GM21447 (cell line): ENCODE results near the gene PLCB2.

ENCODE experiments used
- ATAC-seq: cut with Tn5 transposase; IDR thresholded peaks from one replicate; pipeline ENCODE4 v1.9.1; 2021; ENCODE audit not compliant: unreplicated experiment

The PLCB2 gene

DNA sequence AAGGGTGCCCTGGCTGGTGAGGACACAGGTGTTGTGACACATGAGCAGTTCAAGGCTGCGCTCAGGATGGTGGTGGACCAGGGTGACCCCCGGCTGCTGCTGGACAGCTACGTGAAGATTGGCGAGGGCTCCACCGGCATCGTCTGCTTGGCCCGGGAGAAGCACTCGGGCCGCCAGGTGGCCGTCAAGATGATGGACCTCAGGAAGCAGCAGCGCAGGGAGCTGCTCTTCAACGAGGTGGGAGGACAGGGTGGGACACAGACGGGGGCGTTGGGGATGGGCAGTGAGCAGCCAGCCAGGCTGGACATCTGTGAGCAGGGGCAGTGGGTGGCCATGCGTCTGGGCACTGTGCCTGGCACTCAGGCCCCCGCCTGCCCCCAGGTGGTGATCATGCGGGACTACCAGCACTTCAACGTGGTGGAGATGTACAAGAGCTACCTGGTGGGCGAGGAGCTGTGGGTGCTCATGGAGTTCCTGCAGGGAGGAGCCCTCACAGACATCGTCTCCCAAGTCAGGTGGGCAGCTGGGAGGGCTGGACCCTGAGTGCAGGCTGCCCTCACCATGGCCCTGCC lies 35.2 kb downstream of the PLCB2 start:
- ATAC-seq: no peak

DNA sequence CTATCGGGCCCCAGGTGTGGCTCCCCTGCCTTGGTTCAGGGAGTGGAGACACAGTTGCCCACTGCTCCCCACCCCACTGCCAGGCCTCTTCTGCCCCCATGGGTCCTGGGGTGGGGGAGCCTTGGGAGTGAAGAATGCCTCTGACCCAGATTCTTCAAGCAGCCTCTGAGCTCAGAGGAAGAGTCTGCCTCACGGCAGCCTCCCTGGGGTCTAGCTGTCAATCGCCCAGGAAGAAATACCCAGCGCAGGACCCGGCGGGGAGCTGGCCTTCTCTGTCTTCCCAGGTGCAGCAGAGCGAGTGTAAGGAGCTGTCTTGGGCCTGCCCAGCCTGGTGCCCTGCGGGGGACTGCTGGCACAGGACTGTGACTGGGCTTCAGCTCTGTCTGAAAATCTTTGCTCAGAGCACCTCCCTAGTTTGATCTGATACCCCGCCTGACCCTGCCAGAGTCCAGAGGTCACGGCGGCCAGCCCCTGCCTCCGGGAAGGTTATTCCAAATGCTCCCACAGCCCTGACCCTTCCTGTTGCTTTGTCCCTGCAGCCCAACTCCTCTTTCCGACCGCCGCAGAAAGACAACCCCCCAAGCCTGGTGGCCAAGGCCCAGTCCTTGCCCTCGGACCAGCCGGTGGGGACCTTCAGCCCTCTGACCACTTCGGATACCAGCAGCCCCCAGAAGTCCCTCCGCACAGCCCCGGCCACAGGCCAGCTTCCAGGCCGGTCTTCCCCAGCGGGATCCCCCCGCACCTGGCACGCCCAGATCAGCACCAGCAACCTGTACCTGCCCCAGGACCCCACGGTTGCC lies 35.9 kb downstream of the PLCB2 start:
- ATAC-seq: no peak

- no peak for ATAC-seq
Observed at GRCh38 chr15:40270246-40270995, 37.3 kb downstream of the PLCB2 start.

- ATAC-seq: no peak
Observed at GRCh38 chr15:40269604-40270003, 38.1 kb downstream of the PLCB2 start.

- ATAC-seq: no peak
Observed at GRCh38 chr15:40267670-40268069, 40.1 kb downstream of the PLCB2 start.

DNA sequence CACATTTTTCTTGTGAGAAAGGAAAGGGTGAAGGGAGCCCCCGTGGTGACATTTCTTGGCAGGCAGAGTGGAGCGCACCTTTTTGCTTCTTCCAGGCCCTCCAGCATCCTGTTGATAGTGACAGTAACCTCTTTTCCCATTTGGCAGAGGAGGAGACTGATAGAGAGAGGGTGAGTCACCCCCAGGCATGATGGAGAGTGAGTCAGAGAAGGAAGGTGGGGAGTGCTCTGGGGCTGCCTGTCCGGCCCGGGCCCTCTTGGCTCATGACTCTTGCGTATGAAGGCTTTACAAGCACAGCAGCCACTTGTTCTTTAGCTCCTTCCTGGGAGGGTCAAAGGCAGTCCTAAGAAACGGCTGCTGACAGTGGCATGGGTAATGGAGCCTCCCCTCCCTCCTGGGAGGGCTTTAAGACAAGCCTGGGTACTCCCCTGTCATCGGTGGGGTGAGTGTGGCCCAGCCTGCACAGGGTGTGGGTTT lies 40.9 kb downstream of the PLCB2 start:
- ATAC-seq: no peak

GRCh38 chr15:40265875-40266274 lies 41.9 kb downstream of the PLCB2 start:
- no peak for ATAC-seq

- no peak for ATAC-seq
Observed at GRCh38 chr15:40265355-40265754, 42.4 kb downstream of the PLCB2 start.

- ATAC-seq: no peak
Observed at GRCh38 chr15:40264321-40265153, 43.2 kb downstream of the PLCB2 start.

GRCh38 chr15:40263024-40263754 lies 44.5 kb downstream of the PLCB2 start:
- ATAC-seq: no peak

- ATAC-seq: no peak
Observed at GRCh38 chr15:40259021-40259420, 48.7 kb downstream of the PLCB2 start.

DNA sequence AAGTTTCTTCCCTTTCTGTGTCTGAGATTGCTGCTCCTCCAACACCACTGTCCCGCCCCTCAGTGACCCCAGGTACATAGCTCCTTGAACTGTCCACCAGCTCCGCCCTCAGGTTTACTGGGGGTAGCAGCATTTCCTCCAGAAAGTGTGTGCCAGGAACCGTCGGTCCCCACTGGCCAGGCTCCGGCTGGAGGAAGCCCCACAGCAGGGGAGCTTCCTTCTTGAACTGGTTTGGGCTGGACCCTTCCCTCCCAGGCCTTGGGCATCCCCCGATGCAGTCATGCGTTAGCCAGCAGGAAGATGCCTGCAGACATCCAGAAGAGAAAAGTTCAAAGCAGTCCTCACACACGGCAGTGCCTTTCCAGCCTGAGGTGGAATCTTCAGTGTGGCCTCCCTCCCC lies 49.2 kb downstream of the PLCB2 start:
- no peak for ATAC-seq

DNA sequence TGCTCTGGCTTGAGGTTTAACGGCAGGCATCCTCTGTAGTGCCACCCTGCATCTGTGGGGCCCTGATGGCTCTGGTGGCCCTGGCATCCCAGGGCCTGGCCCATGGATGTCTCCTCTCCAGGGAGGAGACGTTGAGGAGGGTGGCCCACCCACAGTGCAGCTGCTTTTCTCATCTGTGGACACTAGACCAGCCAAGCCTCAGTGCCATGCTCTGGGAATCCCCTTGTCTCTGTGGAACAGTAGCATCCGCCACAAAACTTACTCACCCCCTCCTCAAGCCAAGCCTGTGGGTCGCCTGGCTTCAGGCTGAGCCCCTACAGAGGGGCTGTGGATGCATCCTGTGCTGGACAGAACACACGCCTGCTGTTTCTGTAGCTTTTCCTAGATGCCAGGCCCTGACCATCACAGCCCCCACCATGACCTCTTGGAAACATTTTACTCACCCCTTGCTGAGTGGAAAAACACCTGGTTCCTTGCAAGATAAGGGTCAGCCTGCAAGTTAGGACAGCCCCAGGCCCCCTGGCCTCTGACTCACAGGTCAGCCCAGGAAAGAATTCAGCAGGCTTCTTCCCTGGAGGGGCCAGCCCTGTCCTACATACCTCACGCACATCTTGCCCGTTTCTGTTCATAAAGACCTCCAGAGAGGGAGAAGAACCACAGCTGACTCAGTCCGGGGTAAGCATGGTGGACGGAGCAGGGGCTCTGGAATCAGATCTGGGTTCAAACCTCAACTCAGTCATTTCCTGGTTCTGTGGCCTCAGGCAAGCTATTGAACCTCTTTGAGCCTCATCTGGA lies 49.9 kb downstream of the PLCB2 start:
- no peak for ATAC-seq

GRCh38 chr15:40256638-40257235 lies 51.0 kb downstream of the PLCB2 start:
- no peak for ATAC-seq

DNA sequence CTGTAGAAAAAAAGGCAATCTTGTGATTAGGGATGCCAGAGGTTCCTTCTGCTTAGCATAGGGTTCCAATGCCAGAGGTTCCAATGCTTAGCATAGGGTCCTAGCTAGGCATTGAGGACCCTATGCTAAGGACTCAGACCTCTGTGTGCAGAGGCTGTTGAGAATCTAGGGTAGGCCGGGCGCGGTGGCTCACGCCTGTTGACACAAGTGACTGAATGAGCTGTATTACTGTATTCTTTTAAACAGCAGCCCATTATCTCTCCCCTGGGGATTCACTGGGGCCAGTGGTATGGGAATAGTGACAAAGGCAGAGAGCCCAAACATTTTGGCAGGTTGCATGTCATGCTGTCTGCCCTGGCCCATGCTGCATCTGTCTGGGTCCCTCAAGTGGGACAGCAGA lies 52.7 kb downstream of the PLCB2 start:
- no peak for ATAC-seq

GRCh38 chr15:40254452-40254851 lies 53.3 kb downstream of the PLCB2 start:
- ATAC-seq: no peak

GRCh38 chr15:40253167-40253790 lies 54.5 kb downstream of the PLCB2 start:
- ATAC-seq: no peak

DNA sequence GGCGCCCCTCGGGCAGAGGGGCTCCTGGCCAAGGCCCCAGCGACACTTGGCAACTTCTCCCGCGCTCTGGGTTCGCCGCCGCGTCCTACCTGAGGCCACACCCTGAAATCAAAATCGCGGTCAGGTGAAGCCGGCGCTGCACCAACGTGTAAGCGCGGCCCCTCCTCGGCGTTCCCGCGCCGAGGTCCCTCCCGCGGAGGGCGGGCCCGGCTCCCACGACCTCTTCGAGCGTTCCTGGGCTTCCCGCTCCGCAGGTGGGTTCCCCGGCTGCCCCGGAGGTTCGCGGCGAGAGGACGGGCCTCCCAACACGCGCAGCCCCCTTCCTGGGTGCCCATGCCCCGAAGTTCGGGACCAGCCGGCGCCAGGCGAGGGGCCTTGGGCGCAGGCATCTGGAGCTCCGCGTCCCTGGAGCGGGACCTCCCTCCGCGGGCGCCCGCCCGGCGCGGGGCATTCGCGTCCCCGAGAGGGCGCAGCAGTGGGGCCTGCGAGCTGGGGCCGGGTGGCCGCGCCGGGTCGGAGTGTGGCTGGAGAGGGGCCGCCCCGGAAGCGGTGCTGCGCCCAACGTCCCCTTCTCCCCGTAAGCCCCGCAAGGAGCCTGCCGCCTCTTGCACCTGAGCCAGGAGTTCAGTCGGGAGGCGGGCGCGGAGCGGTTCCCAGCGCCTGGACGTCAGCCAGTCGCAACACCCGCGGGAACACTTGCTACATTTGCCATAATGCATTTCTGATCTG lies 55.1 kb downstream of the PLCB2 start:
- ATAC-seq: no peak
